Measurements from ENCODE around the gene EMC7.

DNA sequence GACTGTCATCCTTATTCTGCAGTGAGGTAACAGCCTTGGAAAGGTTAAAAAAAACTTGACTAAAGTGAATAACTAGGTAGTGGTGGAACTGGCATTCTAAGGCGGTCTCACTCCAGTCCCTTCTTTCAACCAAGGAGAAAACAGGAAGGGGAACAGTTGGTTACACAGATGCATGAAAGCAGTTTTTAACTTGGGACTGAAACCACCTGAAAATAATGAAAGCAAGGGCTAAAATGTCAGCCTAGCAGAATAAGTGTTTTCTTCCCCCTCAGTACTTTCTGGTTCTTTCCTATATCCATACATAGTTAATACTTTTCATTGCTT lies 61.9 kb downstream of the EMC7 start:
- TF ChIP-seq EGR1 (IDR thresholded peaks at IDR 0.05): no peak
- TF ChIP-seq EP300 (IDR thresholded peaks at IDR 0.05; ENCODE audit: borderline replicate concordance): no peak
- TF ChIP-seq TEAD4 (IDR thresholded peaks at IDR 0.05): no peak

Measured in Ishikawa (cell line).